Muscle layer of duodenum (tissue), 2 donors: ENCODE measurements around the gene CYTH3.

Source experiments
- H3K27ac ChIP-seq: one replicate; pipeline ENCODE4 v1.7.0; 2013; ENCODE audit warnings: mild to moderate bottlenecking, low read length
- H3K27me3 ChIP-seq: one replicate; pipeline ENCODE4 v1.7.0; 2013; ENCODE audit warnings: low read depth, mild to moderate bottlenecking, control low read depth, low read length
- H3K36me3 ChIP-seq, 2 donors: one replicate each; pipeline ENCODE4 v1.7.0; 2013; ENCODE audit warnings: low read length in 2 of 2, control low read depth in 1 of 2, mild to moderate bottlenecking in 1 of 2; ENCODE audit not compliant: insufficient read depth in 2 of 2, control insufficient read depth in 1 of 2
- H3K4me1 ChIP-seq, 2 donors: one replicate each; pipeline ENCODE4 v1.7.0; 2013; ENCODE audit warnings: low read length in 2 of 2, mild to moderate bottlenecking in 2 of 2, control low read depth in 1 of 2, moderate library complexity in 1 of 2; ENCODE audit not compliant: insufficient read depth in 2 of 2, control insufficient read depth in 1 of 2
- H3K4me3 ChIP-seq, 2 donors: one replicate each; pipeline ENCODE4 v1.7.0; 2013; ENCODE audit warnings: low read length in 2 of 2, low read depth in 1 of 2, mild to moderate bottlenecking in 1 of 2
- H3K9me3 ChIP-seq, 2 donors: one replicate each; pipeline ENCODE4 v1.7.0; 2013; ENCODE audit warnings: low read length in 2 of 2, control low read depth in 1 of 2, mild to moderate bottlenecking in 1 of 2; ENCODE audit not compliant: control insufficient read depth in 1 of 2
- donor health status: healthy.

Gene CYTH3

DNA sequence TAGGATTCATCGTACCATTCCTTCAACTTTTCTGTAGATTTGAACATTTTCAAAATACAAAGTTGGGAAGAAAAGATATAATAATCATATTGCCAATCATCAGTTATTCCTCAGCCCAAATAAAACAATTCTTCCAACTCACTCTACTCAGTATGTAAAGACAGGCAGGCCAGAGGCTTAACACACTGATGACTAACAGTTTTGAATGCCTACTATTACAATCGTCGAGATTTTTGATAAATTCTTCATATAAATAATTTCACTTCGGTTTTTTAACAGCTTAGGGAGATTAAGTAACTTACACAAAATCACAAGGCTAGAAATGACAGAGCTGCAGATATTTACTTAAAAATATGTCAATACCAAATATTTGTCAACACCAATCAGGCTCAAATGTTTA lies 17.6 kb downstream of the CYTH3 start:
- Histone ChIP-seq H3K27ac (no peak overlapping the region), H3K9me3 (no peaks in the 10 kb centered on the region), H3K27me3 (no peaks in the 10 kb centered on the region), H3K4me3 (no peak overlapping the region), H3K36me3 (peaks cover 0 to 17% of the 10 kb centered on the region in 2 donors), H3K4me1 (peaks cover 25% of the 10 kb centered on the region in 2 donors)

GRCh38 chr7:6252748-6253147 lies 19.7 kb downstream of the CYTH3 start:
- H3K36me3 ChIP-seq, result peaks cover 0 to 10% of the 10 kb centered on the region in 2 donors
- H3K4me1 ChIP-seq, result peaks cover 13 to 23% of the 10 kb centered on the region in 2 donors
- H3K27ac ChIP-seq, result no peak overlapping the region
- no peaks in the 10 kb centered on the region for H3K27me3 ChIP-seq
- H3K4me3 ChIP-seq, result no peak overlapping the region
- H3K9me3 ChIP-seq, result no peaks in the 10 kb centered on the region

GRCh38 chr7:6252341-6252746 lies 20.1 kb downstream of the CYTH3 start:
- Histone ChIP-seq H3K36me3 (peaks cover 0 to 6% of the 10 kb centered on the region in 2 donors), H3K4me1 (peaks cover 9 to 20% of the 10 kb centered on the region in 2 donors), H3K4me3 (peak overlapping the region in 1 of 2 donors; percentile 3), H3K9me3 (no peaks in the 10 kb centered on the region), H3K27me3 (no peaks in the 10 kb centered on the region), H3K27ac (no peak overlapping the region)

- Histone ChIP-seq H3K4me3 (no peak overlapping the region), H3K27me3 (no peaks in the 10 kb centered on the region), H3K4me1 (peaks cover 4 to 24% of the 10 kb centered on the region in 2 donors), H3K27ac (no peak overlapping the region), H3K36me3 (peaks cover 0 to 4% of the 10 kb centered on the region in 2 donors), H3K9me3 (no peaks in the 10 kb centered on the region)
Observed at GRCh38 chr7:6251653-6252052, 20.8 kb downstream of the CYTH3 start.

DNA sequence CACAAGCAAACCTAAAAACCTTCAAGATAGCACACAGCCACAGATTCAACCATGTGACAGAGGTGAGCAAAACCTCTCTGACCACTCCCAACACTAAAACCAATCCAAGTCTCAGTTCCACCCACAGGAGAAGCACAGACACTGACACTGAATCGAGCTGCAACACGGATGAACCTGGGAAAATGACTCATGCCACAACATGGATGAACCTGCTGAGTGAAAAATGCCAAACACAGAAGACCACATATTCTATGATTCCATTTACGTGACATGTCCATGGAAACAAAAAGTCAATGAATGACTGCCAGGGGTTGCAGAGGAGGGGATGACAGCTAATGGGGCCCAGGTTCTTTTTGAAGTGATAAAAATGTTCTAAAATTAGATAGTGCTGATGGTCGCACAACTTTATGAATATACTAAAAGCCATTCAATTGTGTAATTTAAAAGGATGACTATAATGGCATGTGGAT lies 22.0 kb downstream of the CYTH3 start:
- H3K4me3 ChIP-seq, result no peak overlapping the region
- H3K36me3 ChIP-seq, result peaks cover 0 to 4% of the 10 kb centered on the region in 2 donors
- no peaks in the 10 kb centered on the region for H3K9me3 ChIP-seq
- H3K27me3 ChIP-seq, result no peaks in the 10 kb centered on the region
- no peak overlapping the region for H3K27ac ChIP-seq
- H3K4me1 ChIP-seq, result peaks cover 0 to 22% of the 10 kb centered on the region in 2 donors

DNA sequence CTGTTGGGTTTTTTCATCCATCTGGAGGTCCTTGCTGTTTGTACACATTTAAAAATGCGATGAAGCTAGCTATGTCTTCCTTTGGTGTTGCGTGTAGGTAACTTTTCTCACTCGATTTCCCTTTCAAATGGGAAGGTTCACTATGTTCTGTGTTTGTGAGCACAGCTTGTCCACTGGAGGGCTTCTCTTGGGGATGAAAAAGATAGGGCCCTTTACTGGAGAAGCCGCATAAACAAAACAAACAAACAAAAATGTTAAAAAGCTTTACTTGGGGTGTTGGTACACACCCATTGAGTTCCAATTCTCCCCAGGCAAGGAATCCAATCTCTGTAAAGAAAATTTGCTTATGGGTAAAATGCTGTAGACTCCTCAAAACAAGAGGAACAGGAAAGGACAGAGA lies 23.4 kb downstream of the CYTH3 start:
- H3K4me1 ChIP-seq, result peaks cover 0 to 22% of the 10 kb centered on the region in 2 donors

DNA sequence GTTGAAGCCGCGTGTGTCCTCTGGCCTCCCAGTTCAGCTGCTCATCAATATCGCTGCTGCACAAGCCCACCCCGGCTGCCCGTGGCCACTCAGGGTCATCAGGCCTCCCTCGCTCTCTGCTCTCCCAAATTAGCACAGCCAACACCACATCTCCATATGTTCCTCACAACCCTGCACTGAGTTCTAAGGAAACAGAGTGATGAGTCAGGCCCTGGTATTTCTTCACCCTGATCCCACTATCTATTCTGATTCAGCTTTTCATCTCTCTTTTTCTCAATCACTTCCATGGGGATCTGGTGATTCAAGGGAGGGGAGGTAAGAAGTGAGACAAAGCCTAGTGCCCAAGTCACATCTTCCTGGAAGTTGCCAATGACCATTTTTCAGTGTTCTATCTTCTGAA lies 23.8 kb downstream of the CYTH3 start:
- Histone ChIP-seq H3K36me3 (peaks cover 0 to 4% of the 10 kb centered on the region in 2 donors), H3K27ac (no peak overlapping the region), H3K4me3 (no peak overlapping the region), H3K9me3 (no peaks in the 10 kb centered on the region), H3K4me1 (peaks cover 0 to 22% of the 10 kb centered on the region in 2 donors), H3K27me3 (no peaks in the 10 kb centered on the region)

More for the DNA sequence above, 23.4 kb downstream of the CYTH3 start:
- Histone ChIP-seq H3K27me3 (no peaks in the 10 kb centered on the region), H3K36me3 (peaks cover 0 to 4% of the 10 kb centered on the region in 2 donors), H3K9me3 (no peaks in the 10 kb centered on the region), H3K27ac (no peak overlapping the region), H3K4me3 (no peak overlapping the region)

- Histone ChIP-seq H3K27me3 (no peaks in the 10 kb centered on the region), H3K4me1 (peaks cover 0 to 17% of the 10 kb centered on the region in 2 donors), H3K9me3 (no peaks in the 10 kb centered on the region), H3K36me3 (no peaks in the 10 kb centered on the region), H3K27ac (no peak overlapping the region), H3K4me3 (no peak overlapping the region)
Observed at GRCh38 chr7:6246251-6246917, 26.0 kb downstream of the CYTH3 start.

DNA sequence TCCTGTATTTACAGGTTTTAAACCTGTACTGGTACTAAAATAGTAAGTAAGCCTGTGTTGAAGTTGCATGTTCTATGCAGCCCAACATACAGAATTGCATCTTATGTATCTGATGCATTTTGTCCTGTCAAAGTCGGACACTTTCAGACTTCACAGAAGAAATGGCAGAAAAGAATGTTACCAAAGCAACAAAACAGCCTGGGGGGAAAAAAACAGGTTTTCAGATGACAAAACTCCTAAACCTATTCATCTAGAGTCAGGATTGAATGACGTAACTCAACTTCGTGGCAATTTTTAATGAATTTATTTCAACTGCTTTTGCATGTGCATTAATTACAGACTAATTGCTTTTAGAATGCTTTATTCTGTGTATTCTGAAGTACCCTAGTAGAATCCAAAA lies 28.4 kb downstream of the CYTH3 start:
- H3K27me3 ChIP-seq, result no peaks in the 10 kb centered on the region
- no peaks in the 10 kb centered on the region for H3K9me3 ChIP-seq
- peaks cover 0 to 17% of the 10 kb centered on the region in 2 donors for H3K4me1 ChIP-seq
- H3K4me3 ChIP-seq, result no peak overlapping the region
- H3K27ac ChIP-seq, result no peak overlapping the region
- no peaks in the 10 kb centered on the region for H3K36me3 ChIP-seq

- H3K27me3 ChIP-seq, result no peaks in the 10 kb centered on the region
- H3K4me1 ChIP-seq, result peaks cover 0 to 13% of the 10 kb centered on the region in 2 donors
- H3K27ac ChIP-seq, result no peak overlapping the region
- H3K36me3 ChIP-seq, result no peaks in the 10 kb centered on the region
- H3K4me3 ChIP-seq, result no peak overlapping the region
- no peaks in the 10 kb centered on the region for H3K9me3 ChIP-seq
Observed at GRCh38 chr7:6243168-6243567, 29.3 kb downstream of the CYTH3 start.

GRCh38 chr7:6242561-6242960 lies 29.9 kb downstream of the CYTH3 start:
- Histone ChIP-seq H3K27me3 (no peaks in the 10 kb centered on the region), H3K27ac (no peak overlapping the region), H3K36me3 (no peaks in the 10 kb centered on the region), H3K9me3 (no peaks in the 10 kb centered on the region), H3K4me3 (no peak overlapping the region), H3K4me1 (peaks cover 0 to 10% of the 10 kb centered on the region in 2 donors)

- Histone ChIP-seq H3K27me3 (no peaks in the 10 kb centered on the region), H3K9me3 (no peaks in the 10 kb centered on the region), H3K4me3 (no peak overlapping the region), H3K36me3 (no peaks in the 10 kb centered on the region), H3K27ac (no peak overlapping the region), H3K4me1 (peaks cover 0 to 4% of the 10 kb centered on the region in 2 donors)
Observed at GRCh38 chr7:6241607-6241973, 30.8 kb downstream of the CYTH3 start.
